ENCODE data around the gene MFSD11. TPM values are rescaled to one million over a fixed set of nuclear protein-coding genes. Genes with fewer than 3 reads are reported as not detected.

MFSD11 gene
- total RNA-seq, 1 donor from 2014 or later, result 31.9 TPM

Other genes with a start within 250 kb of the MFSD11 start
- 8.1 and 22.6 TPM in 2 replicates for gene RHBDF2, start 236.7 kb upstream of the MFSD11 start, total RNA-seq
- gene CYGB, start 200.4 kb upstream of the MFSD11 start, total RNA-seq, result 0.60 and 2.0 TPM in 2 replicates
- 0.20 and 0.22 TPM in 2 replicates for gene PRCD, start 198.1 kb upstream of the MFSD11 start, total RNA-seq
- not detected in 2 replicates for gene ST6GALNAC2, start 152.3 kb upstream of the MFSD11 start, total RNA-seq
- gene ST6GALNAC1, start 94.4 kb upstream of the MFSD11 start, total RNA-seq, result not detected in 2 replicates
- gene MXRA7, start 27.2 kb upstream of the MFSD11 start, total RNA-seq, result 112 and 221 TPM in 2 replicates
- 10.5 and 15.1 TPM in 2 replicates for gene JMJD6, start 11.5 kb upstream of the MFSD11 start, total RNA-seq
- gene METTL23, start 11.3 kb upstream of the MFSD11 start, total RNA-seq, result 20.0 and 22.8 TPM in 2 replicates
- 142 and 143 TPM in 2 replicates for gene SRSF2, start 788 bp upstream of the MFSD11 start, total RNA-seq
- gene MGAT5B, start 130.3 kb downstream of the MFSD11 start, total RNA-seq, result 0.20 and 0.44 TPM in 2 replicates

All from lung microvascular endothelial cell (primary cell).